ENCODE measurements around the gene MRPS34.

DNA sequence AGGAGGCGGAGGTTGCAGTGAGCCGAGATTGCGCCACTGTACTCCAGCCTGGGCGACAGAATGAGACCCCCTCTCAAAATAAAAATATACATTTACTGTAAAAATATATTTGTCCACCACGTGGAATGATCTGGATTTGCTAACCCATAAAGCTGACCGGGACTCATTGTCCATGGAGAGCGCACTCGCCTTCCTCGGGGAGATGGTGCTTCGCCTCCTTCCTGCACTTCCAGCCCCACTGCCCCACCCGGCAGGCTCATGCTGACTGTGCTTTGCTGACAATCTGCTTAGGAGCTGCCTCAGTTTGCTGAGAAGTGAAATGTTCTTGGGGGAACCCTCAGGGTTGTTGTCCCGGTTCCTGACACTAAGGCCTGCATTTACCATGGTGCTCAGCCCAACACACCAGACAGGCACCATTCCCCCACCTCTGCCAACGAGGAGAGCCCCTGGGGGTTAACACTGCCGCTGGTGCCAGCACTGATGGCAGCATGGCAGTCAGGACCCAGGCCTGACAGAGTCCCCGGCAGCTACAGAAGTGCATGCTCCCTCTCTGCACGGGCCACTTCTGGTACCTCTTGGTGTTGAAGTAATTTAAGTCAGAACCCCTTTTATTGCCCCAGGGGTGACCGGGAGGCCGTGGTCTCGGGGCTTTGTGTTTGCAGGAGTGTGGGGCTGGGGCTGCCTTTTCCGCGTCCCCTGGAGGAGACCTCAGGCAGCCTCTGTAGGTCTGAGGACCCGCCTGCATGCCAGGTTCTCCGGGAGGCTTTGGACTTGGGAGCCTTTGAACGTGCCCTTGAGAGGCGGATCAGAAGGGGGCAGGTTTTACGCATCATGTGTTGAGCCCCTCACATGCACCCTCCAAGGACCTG, 12.3 kb upstream of the MRPS34 start:
- no peak for TF ChIP-seq EZH2 (IDR thresholded peaks at IDR 0.05; ENCODE audit: borderline replicate concordance, low read depth, low read length, severe bottlenecking)
- TF ChIP-seq, protein P1, sequence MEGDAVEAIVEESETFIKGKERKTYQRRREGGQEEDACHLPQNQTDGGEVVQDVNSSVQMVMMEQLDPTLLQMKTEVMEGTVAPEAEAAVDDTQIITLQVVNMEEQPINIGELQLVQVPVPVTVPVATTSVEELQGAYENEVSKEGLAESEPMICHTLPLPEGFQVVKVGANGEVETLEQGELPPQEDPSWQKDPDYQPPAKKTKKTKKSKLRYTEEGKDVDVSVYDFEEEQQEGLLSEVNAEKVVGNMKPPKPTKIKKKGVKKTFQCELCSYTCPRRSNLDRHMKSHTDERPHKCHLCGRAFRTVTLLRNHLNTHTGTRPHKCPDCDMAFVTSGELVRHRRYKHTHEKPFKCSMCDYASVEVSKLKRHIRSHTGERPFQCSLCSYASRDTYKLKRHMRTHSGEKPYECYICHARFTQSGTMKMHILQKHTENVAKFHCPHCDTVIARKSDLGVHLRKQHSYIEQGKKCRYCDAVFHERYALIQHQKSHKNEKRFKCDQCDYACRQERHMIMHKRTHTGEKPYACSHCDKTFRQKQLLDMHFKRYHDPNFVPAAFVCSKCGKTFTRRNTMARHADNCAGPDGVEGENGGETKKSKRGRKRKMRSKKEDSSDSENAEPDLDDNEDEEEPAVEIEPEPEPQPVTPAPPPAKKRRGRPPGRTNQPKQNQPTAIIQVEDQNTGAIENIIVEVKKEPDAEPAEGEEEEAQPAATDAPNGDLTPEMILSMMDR (IDR thresholded peaks at IDR 0.05; ENCODE audit: borderline replicate concordance, extremely low read depth, low read length, poor library complexity, severe bottlenecking) = no peak
